Keratinocyte (primary cell): ENCODE measurements around the gene IER2.

ENCODE experiments used
- CTCF ChIP-seq, 3 experiments: IDR thresholded peaks in 1 of 3; conservative IDR thresholded peaks in 1 of 3; optimal IDR thresholded peaks in 1 of 3; 2 replicates in 2 of 3; 3 replicates in 1 of 3; pipeline versions ENCODE3 to v1.5.1; 2011; ENCODE audit warnings: low read length in 3 of 3, mild to moderate bottlenecking in 3 of 3, moderate library complexity in 2 of 3, control low read depth in 1 of 3, inconsistent platforms in 1 of 3; ENCODE audit not compliant: insufficient read depth in 2 of 3; ENCODE audit errors: extremely low read depth in 1 of 3
- EZH2 ChIP-seq: IDR thresholded peaks from one replicate; pipeline ENCODE4 v1.6.1; 2012; ENCODE audit warnings: inconsistent platforms, mild to moderate bottlenecking, low read length, moderate library complexity

GRCh38 chr19:13151605-13152355 is 1.6 kb downstream of the IER2 start:
- TF ChIP-seq CTCF (optimal IDR thresholded peaks at IDR 0.05 in 1 of 3, IDR thresholded peaks at IDR 0.05 in 1 of 3, conservative IDR thresholded peaks at IDR 0.05 in 1 of 3; ENCODE audit: extremely low read depth in 1 of 3, insufficient read depth in 2 of 3, low read length in 3 of 3) (peak in 1 of 3 experiments; percentile 20), EZH2 (no peak)
